A204.1 (cell line): ENCODE data around the gene OR51B4.
"Not testable (repeated sequence)": the region's sequence is repeated elsewhere in the genome, so short reads cannot be mapped to it uniquely, and the experiment has no call there.

Source experiments
- FAIRE-seq: peaks from 2 replicates; lab custom pipeline; 2012; peaks lifted over from hg19 to GRCh38; lab: Jason Lieb, UNC

Gene OR51B4

GRCh38 chr11:5269715-5270147 is 32.0 kb downstream of the OR51B4 start, which contains the start of gene HBE1:
HBE1 (minus strand) TSS chr11:5269945; CDS start chr11:5269890, 55 bp downstream.
- FAIRE-seq, result no peak

GRCh38 chr11:5267033-5267563 is 34.6 kb downstream of the OR51B4 start:
- no peak for FAIRE-seq

- no peak for FAIRE-seq
Measured at GRCh38 chr11:5266609-5267008, 35.1 kb downstream of the OR51B4 start.

- FAIRE-seq, result no peak
Measured at GRCh38 chr11:5265832-5266231, 35.9 kb downstream of the OR51B4 start.

- FAIRE-seq, result no peak
Measured at GRCh38 chr11:5258543-5259262, 43.0 kb downstream of the OR51B4 start.

GRCh38 chr11:5257296-5257695 is 44.5 kb downstream of the OR51B4 start:
- no peak for FAIRE-seq

- not testable (repeated sequence) for FAIRE-seq
Measured at GRCh38 chr11:5254646-5255413, 46.9 kb downstream of the OR51B4 start, which contains the start of gene HBG2. HBG2 (minus strand) TSS chr11:5254781; CDS start chr11:5254728, 53 bp downstream.

- FAIRE-seq, result not testable (repeated sequence)
Measured at GRCh38 chr11:5254023-5254422, 47.7 kb downstream of the OR51B4 start.

- not testable (repeated sequence) for FAIRE-seq
Measured at GRCh38 chr11:5253440-5253839, 48.3 kb downstream of the OR51B4 start.

- FAIRE-seq, result no peak
Measured at GRCh38 chr11:5252919-5253265, 48.9 kb downstream of the OR51B4 start.

- FAIRE-seq, result no peak
Measured at GRCh38 chr11:5252192-5252918, 49.4 kb downstream of the OR51B4 start.

GRCh38 chr11:5251746-5252145 is 50.0 kb downstream of the OR51B4 start:
- FAIRE-seq, result no peak
